T follicular helper cell (primary cell): Measurements from ENCODE around the gene DTNB.

ENCODE experiments used
- DNase-seq: peaks from one replicate; pipeline ENCODE4 v3.0.0-alpha.2; 2020; ENCODE audit warnings: low read depth

Gene DTNB

GRCh38 chr2:25460261-25460905 is 213.0 kb downstream of the DTNB start:
- no peak for DNase-seq

GRCh38 chr2:25454824-25455611 is 218.4 kb downstream of the DTNB start:
- no peak for DNase-seq

- DNase-seq: no peak
Measured at GRCh38 chr2:25453199-25453905, 220.0 kb downstream of the DTNB start.

GRCh38 chr2:25448808-25449207 is 224.6 kb downstream of the DTNB start:
- no peak for DNase-seq

GRCh38 chr2:25447018-25447417 is 226.4 kb downstream of the DTNB start:
- no peak for DNase-seq

- no peak for DNase-seq
Measured at GRCh38 chr2:25446122-25446521, 227.3 kb downstream of the DTNB start.

- DNase-seq: no peak
Measured at GRCh38 chr2:25445464-25445863, 227.9 kb downstream of the DTNB start.

GRCh38 chr2:25444608-25445270 is 228.6 kb downstream of the DTNB start:
- no peak for DNase-seq

GRCh38 chr2:25443766-25444165 is 229.6 kb downstream of the DTNB start:
- DNase-seq: no peak

GRCh38 chr2:25441353-25441752 is 232.0 kb downstream of the DTNB start:
- no peak for DNase-seq

GRCh38 chr2:25438793-25439192 is 234.6 kb downstream of the DTNB start:
- DNase-seq: no peak

- DNase-seq: no peak
Measured at GRCh38 chr2:25437881-25438662, 235.3 kb downstream of the DTNB start.

- no peak for DNase-seq
Measured at GRCh38 chr2:25435421-25435820, 238.0 kb downstream of the DTNB start.

- DNase-seq: no peak
Measured at GRCh38 chr2:25431604-25432003, 241.8 kb downstream of the DTNB start.

GRCh38 chr2:25430556-25430955 is 242.8 kb downstream of the DTNB start:
- DNase-seq: no peak

- DNase-seq: no peak
Measured at GRCh38 chr2:25426326-25426725, 247.1 kb downstream of the DTNB start.

- DNase-seq: no peak
Measured at GRCh38 chr2:25424426-25425028, 248.8 kb downstream of the DTNB start.

- DNase-seq: no peak
Measured at GRCh38 chr2:25421820-25422411, 251.5 kb downstream of the DTNB start.

GRCh38 chr2:25421289-25421688 is 252.1 kb downstream of the DTNB start:
- no peak for DNase-seq

GRCh38 chr2:25420820-25421237 is 252.5 kb downstream of the DTNB start:
- DNase-seq: no peak
